ENCODE measurements around the gene TMEM198.

Gene TMEM198

DNA sequence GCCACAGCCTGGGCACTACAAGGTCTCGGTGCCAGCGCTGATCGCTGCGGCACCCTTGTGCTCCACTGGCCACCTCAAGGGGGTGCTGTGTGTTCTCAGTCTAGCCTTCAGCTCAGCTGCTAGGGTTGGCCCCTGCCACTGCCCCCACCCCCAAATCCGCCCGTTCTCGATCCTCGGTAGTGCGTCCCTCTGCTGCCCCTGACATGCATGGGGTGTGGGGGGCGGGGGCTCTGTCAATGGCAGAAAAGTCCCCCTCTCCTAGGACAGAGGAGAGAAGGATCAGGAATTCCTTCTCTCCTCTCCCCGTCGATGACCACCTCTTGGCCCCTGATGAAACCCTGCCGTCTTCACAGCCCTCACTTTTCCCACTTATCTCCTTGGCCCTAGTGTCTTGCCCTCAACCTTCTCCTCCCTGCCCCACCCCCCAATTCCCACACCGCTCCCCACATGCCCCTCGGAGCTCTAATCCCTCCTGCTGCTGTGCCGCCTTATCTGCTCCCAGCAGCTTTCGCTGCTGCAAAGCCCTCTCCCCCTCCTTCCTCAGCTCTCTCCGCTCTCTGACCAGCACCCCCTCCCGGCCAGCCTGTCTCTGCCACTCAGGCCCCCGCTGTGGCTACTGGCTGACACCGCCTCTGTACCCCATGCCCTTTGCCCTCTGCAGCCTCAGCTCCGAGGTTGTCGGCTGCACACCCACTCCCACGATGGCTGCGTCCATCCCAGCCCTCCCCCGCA, 33.9 kb upstream of the TMEM198 start:
- Histone ChIP-seq H3K36me3 (ENCODE audit: insufficient read depth, low read length) (no peaks in the 10 kb centered on the region), H3K4me1 (ENCODE audit: insufficient read depth, low read length, poor library complexity, severe bottlenecking) (peaks cover 7% of the 10 kb centered on the region), H4K20me1 (ENCODE audit: insufficient read depth, low read length, poor library complexity, severe bottlenecking) (no peaks in the 10 kb centered on the region), H3K79me2 (ENCODE audit: insufficient read depth, low read length) (no peaks in the 10 kb centered on the region), H3K27me3 (ENCODE audit: insufficient read depth, low read length, poor library complexity, severe bottlenecking) (peaks cover 5% of the 10 kb centered on the region), H2AFZ (ENCODE audit: low read length) (no peak overlapping the region), H3K4me2 (ENCODE audit: low read depth, low read length, poor library complexity, severe bottlenecking) (peak overlapping the region; percentile 14), H3F3A (ENCODE audit: low read depth) (no peaks in the 10 kb centered on the region), H3K9me2 (replicated peaks; ENCODE audit: low read depth, low read length) (no peaks in the 10 kb centered on the region), H3K4me3 (ENCODE audit: low read length, poor library complexity, severe bottlenecking) (peak overlapping the region; percentile 17), H3K9ac (ENCODE audit: low read depth, low read length, poor library complexity, severe bottlenecking) (no peak overlapping the region), H3K9me3 (ENCODE audit: insufficient read depth, low read depth, low read length) (no peaks in the 10 kb centered on the region)
- no peak for TF ChIP-seq EZH2phosphoT487 (IDR thresholded peaks at IDR 0.05; ENCODE audit: borderline replicate concordance)
- TF ChIP-seq, protein P1, sequence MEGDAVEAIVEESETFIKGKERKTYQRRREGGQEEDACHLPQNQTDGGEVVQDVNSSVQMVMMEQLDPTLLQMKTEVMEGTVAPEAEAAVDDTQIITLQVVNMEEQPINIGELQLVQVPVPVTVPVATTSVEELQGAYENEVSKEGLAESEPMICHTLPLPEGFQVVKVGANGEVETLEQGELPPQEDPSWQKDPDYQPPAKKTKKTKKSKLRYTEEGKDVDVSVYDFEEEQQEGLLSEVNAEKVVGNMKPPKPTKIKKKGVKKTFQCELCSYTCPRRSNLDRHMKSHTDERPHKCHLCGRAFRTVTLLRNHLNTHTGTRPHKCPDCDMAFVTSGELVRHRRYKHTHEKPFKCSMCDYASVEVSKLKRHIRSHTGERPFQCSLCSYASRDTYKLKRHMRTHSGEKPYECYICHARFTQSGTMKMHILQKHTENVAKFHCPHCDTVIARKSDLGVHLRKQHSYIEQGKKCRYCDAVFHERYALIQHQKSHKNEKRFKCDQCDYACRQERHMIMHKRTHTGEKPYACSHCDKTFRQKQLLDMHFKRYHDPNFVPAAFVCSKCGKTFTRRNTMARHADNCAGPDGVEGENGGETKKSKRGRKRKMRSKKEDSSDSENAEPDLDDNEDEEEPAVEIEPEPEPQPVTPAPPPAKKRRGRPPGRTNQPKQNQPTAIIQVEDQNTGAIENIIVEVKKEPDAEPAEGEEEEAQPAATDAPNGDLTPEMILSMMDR (conservative IDR thresholded peaks at IDR 0.05; ENCODE audit: low read length), result peak; percentile 64

DNA sequence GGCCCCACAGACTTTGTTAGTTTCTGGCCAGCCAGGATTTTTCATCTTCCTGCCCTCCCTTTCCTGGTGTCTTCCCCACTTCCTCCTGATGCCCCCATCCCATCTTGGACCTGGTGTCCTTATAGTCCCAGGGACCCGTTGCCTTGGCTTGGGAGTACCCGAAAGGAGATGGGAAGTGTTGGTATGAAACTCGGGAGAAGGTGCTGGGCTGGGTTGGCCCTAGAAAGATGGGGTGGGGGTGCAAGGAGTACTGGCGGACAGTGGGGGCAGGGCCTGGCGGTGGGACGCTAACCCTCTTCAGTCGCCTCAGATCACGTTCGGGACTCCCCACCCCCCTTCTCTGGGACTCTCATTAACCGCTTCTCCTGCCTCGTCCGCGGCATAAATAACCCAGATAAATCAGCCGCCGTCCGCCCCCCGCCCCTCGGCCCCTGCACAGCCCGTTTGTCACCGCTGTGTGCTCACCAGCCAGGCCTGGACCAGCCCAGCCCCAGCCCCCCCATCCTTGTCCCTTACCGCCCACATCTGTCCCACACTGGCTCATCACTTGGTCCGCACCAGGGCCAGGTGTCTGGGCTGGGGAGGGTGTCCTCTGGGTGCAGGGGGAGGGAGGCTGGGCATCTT, 33.2 kb upstream of the TMEM198 start:
- H3K9ac ChIP-seq (ENCODE audit: low read depth, low read length, poor library complexity, severe bottlenecking), result no peak overlapping the region
- H3K4me3 ChIP-seq (ENCODE audit: low read length, poor library complexity, severe bottlenecking), result no peak overlapping the region
- peaks cover 7% of the 10 kb centered on the region for H3K4me1 ChIP-seq (ENCODE audit: insufficient read depth, low read length, poor library complexity, severe bottlenecking)
- no peaks in the 10 kb centered on the region for H4K20me1 ChIP-seq (ENCODE audit: insufficient read depth, low read length, poor library complexity, severe bottlenecking)
- H3K4me2 ChIP-seq (ENCODE audit: low read depth, low read length, poor library complexity, severe bottlenecking), result no peak overlapping the region
- no peaks in the 10 kb centered on the region for H3K9me2 ChIP-seq (replicated peaks; ENCODE audit: low read depth, low read length)
- no peaks in the 10 kb centered on the region for H3K36me3 ChIP-seq (ENCODE audit: insufficient read depth, low read length)
- no peaks in the 10 kb centered on the region for H3K9me3 ChIP-seq (ENCODE audit: insufficient read depth, low read depth, low read length)
- H3K79me2 ChIP-seq (ENCODE audit: insufficient read depth, low read length), result no peaks in the 10 kb centered on the region
- TF ChIP-seq, protein P1 (conservative IDR thresholded peaks at IDR 0.05; ENCODE audit: low read length), result no peak
- TF ChIP-seq EZH2phosphoT487 (IDR thresholded peaks at IDR 0.05; ENCODE audit: borderline replicate concordance), result no peak
- H2AFZ ChIP-seq (ENCODE audit: low read length), result no peak overlapping the region
- peaks cover 5% of the 10 kb centered on the region for H3K27me3 ChIP-seq (ENCODE audit: insufficient read depth, low read length, poor library complexity, severe bottlenecking)
- no peaks in the 10 kb centered on the region for H3F3A ChIP-seq (ENCODE audit: low read depth)

DNA sequence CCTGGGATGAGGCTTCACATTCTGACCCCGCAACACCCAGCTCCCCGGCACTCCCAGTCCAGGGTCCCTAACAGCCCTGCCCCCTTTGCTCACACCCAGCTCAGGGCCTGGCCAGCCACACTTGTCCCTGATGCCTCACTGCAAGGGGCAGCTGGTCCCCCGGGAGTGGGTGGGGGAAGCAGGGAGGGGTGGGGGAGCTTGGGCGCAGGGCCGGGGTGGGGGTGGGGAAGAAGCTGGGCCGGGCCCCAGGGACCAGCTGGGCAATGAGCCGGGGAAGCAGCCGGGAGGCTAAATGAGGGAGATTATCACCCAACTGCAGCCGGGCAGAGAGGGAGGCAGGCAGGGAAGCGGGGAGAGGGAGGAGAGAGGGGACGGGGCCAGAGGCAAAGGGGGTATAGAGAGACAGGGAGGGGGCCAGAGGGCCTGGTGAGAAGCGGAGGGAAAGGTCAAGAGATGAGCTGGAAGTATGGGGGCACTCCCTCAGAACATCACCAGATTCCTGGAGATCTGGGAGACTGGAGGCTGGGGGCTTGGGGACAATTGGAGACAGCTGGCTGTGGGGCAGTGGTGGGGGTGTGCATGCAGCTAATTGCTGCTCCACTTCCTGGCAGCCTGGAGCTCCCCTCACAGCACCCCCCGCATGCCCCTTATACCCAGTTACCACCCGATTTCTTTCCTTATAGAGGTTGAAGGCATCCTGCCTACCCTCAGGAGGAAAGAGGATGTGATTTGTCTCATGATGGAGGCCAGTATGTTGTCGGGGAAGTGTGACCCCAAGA, 32.1 kb upstream of the TMEM198 start:
- Histone ChIP-seq H3K9me3 (ENCODE audit: insufficient read depth, low read depth, low read length) (no peaks in the 10 kb centered on the region), H4K20me1 (ENCODE audit: insufficient read depth, low read length, poor library complexity, severe bottlenecking) (no peaks in the 10 kb centered on the region), H3K9me2 (replicated peaks; ENCODE audit: low read depth, low read length) (no peaks in the 10 kb centered on the region), H3F3A (ENCODE audit: low read depth) (no peaks in the 10 kb centered on the region), H3K36me3 (ENCODE audit: insufficient read depth, low read length) (no peaks in the 10 kb centered on the region), H3K27me3 (ENCODE audit: insufficient read depth, low read length, poor library complexity, severe bottlenecking) (peaks cover 5% of the 10 kb centered on the region), H3K79me2 (ENCODE audit: insufficient read depth, low read length) (no peaks in the 10 kb centered on the region), H2AFZ (ENCODE audit: low read length) (no peak overlapping the region), H3K4me3 (ENCODE audit: low read length, poor library complexity, severe bottlenecking) (no peak overlapping the region), H3K4me1 (ENCODE audit: insufficient read depth, low read length, poor library complexity, severe bottlenecking) (peaks cover 7% of the 10 kb centered on the region), H3K4me2 (ENCODE audit: low read depth, low read length, poor library complexity, severe bottlenecking) (no peak overlapping the region), H3K9ac (ENCODE audit: low read depth, low read length, poor library complexity, severe bottlenecking) (no peak overlapping the region)
- TF ChIP-seq EZH2phosphoT487 (IDR thresholded peaks at IDR 0.05; ENCODE audit: borderline replicate concordance), result no peak
- TF ChIP-seq, protein P1 (conservative IDR thresholded peaks at IDR 0.05; ENCODE audit: low read length), result no peak

Measured in Loucy (cell line).